UCSD-AML1 (cell line): ENCODE results near the gene SLC26A11.
A peak's percentile ranks its signal among the peaks of the same experiment; 100 is the strongest.
"Not testable (repeated sequence)": the region's sequence is repeated elsewhere in the genome, so short reads cannot be mapped to it uniquely, and the experiment has no call there.

Experiments used
- DNase-seq: peaks from one replicate; lab custom pipeline; 2025; ENCODE audit not compliant: unreplicated experiment; lab: John Stamatoyannopoulos, UW

SLC26A11 gene

GRCh38 chr17:80195671-80196529 is 24.3 kb upstream of the SLC26A11 start:
- DNase-seq: peak; percentile 37

GRCh38 chr17:80196652-80197051 is 23.6 kb upstream of the SLC26A11 start:
- DNase-seq: no peak

GRCh38 chr17:80198144-80198661 is 22.0 kb upstream of the SLC26A11 start:
- no peak for DNase-seq

GRCh38 chr17:80199295-80199694 is 20.9 kb upstream of the SLC26A11 start:
- not testable (repeated sequence) for DNase-seq

- DNase-seq: no peak
These were observed 18.8 kb upstream of the SLC26A11 start for GRCh38 chr17:80201446-80201845.

GRCh38 chr17:80202197-80202596 is 18.0 kb upstream of the SLC26A11 start:
- DNase-seq: no peak

- DNase-seq: no peak
These were observed 16.7 kb upstream of the SLC26A11 start for GRCh38 chr17:80203471-80203963.

GRCh38 chr17:80204626-80205468 is 15.4 kb upstream of the SLC26A11 start:
- DNase-seq: no peak

GRCh38 chr17:80205811-80206210 is 14.4 kb upstream of the SLC26A11 start:
- DNase-seq: no peak

- no peak for DNase-seq
These were observed 12.2 kb upstream of the SLC26A11 start for GRCh38 chr17:80208050-80208449.

GRCh38 chr17:80209765-80210164 is 10.5 kb upstream of the SLC26A11 start:
- no peak for DNase-seq

- no peak for DNase-seq
These were observed 9.7 kb upstream of the SLC26A11 start for GRCh38 chr17:80210348-80211108.

- no peak for DNase-seq
These were observed 8.1 kb upstream of the SLC26A11 start for GRCh38 chr17:80212109-80212508.

- DNase-seq: no peak
These were observed 7.7 kb upstream of the SLC26A11 start for GRCh38 chr17:80212511-80212910.

- no peak for DNase-seq
These were observed 7.1 kb upstream of the SLC26A11 start for GRCh38 chr17:80212962-80213642.

GRCh38 chr17:80213643-80213975 is 6.6 kb upstream of the SLC26A11 start:
- DNase-seq: no peak

GRCh38 chr17:80214012-80214877 is 6.0 kb upstream of the SLC26A11 start:
- DNase-seq: no peak

GRCh38 chr17:80214878-80215210 is 5.4 kb upstream of the SLC26A11 start:
- no peak for DNase-seq
